ENCODE results near the gene KNL1. TPM values are rescaled to one million over a fixed set of nuclear protein-coding genes. Genes with fewer than 3 reads are reported as not detected.
"Not testable (repeated sequence)": the region's sequence is repeated elsewhere in the genome, so short reads cannot be mapped to it uniquely, and the experiment has no call there.

The KNL1 gene
- total RNA-seq, 1 donor from 2014 or later, result 43.4 TPM

- intact Hi-C loops (cut with micrococcal nuclease), result no loop called here
Observed at GRCh38 chr15:40578892-40579291, 15.2 kb upstream of the KNL1 start.

DNA sequence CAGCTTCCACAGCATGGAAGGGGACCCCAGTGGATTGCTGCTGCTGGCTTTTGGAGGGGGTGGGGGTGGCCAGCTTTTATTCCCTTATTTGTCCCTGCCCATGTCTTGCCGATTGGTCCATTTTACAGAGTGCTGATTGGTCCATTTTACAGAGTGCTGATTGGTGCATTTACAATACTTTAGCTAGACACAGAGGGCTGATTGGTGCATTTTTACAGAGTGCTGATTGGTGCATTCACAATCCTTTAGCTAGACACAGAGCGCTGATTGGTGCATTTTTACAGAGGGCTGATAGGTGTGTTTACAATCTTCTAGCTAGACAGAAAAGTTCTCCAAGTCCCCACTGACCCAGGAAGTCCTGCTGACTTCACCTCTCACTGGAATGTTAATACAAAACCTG, 12.3 kb upstream of the KNL1 start:
- intact Hi-C loops (cut with micrococcal nuclease), result not testable (repeated sequence)

DNA sequence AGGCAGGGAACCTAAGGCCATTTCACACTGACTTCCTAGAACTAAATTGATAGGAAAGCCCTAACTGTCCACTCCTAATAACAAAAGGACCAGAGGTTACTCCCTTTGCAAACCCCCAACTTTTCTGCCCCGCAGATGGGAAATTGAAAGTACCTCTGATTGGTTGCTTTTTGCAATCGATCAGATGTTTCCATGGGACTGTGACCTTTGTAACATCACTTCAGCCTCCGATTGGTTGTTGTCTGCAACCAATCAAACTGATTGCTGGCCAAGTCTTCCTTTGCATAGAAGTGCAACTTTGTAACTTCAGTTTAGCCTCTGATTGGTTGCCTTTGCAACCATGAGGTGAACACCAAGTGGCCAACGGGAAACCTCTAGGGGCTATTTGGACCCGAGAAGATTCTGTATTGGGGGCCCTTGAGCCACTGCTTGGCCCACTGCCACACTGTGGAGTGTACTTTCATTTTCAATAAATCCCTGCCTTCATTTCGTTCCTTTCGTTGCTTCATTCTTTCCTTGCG, 11.3 kb upstream of the KNL1 start:
- intact Hi-C loops (cut with micrococcal nuclease), result no loop called here

DNA sequence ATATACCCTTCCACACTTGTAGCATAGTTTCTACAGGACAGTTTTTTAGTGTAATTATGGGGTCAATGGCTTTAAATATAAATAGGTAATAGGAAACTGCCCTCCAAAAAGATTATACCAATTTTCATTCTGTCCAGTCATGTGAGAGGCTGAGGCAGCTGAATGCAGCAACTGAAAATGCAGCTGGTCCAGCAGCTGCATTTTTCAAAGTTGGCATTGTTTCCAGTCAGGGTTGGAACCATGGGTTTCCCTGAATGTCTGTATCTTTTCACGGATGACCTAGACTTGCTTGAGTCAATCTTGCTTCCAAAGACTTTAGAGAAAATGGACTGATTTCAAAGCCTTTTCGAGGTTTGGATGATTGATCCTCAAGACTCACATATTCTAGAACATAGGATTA, 9.9 kb upstream of the KNL1 start:
- intact Hi-C loops (cut with micrococcal nuclease), result no loop called here

DNA sequence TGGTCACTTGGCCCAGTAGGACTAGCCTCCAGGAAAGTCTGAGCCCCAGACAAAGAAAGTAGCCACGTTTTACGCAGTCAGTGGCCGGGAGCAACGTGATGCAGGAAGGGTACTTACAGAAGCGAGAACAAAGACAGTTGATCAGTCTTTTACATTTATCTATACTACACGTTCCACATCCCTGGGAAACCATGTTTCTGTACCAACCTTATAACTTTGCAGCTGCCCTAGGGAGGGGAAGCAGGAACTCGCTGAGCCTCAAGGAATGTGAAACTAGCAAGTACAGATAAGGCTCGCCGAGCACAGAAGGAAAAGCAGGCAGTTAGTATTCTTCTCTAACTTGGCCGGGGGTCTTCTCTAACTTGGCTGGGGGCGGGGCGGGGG, 3.4 kb upstream of the KNL1 start:
- intact Hi-C loops (cut with micrococcal nuclease), result loop anchor here (5.0 to 10.0 kb wide), 2 partner anchors 87 to 304 kb away; partner anchors contain the start of gene VPS18

GRCh38 chr15:40591389-40591788, 2.7 kb upstream of the KNL1 start:
- intact Hi-C loops (cut with micrococcal nuclease), result loop anchor here (5.0 to 10.0 kb wide), 2 partner anchors 86 to 303 kb away; partner anchors contain the start of gene VPS18

DNA sequence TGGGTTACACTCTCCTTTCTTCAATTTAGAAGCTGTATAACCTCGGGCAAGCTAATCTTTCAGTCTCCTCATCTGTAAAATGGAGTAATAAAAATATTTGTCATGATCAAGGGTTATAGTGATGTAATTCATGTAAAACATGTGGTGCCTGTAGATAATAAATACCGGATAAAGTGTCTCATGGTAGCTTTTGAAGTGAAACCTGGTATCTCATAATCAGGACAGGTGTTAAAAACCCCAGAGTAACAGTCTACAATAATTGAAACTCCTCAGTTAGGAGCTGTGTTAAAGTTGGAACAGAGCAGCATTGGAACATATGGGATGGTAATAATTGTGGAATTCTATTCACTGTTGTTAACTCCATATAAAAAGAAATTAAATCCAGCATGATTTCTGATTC, 884 bp upstream of the KNL1 start:
- intact Hi-C loops (cut with micrococcal nuclease), result loop anchor here (5.0 to 10.0 kb wide), 2 partner anchors 84 to 302 kb away; partner anchors contain the start of gene VPS18

DNA sequence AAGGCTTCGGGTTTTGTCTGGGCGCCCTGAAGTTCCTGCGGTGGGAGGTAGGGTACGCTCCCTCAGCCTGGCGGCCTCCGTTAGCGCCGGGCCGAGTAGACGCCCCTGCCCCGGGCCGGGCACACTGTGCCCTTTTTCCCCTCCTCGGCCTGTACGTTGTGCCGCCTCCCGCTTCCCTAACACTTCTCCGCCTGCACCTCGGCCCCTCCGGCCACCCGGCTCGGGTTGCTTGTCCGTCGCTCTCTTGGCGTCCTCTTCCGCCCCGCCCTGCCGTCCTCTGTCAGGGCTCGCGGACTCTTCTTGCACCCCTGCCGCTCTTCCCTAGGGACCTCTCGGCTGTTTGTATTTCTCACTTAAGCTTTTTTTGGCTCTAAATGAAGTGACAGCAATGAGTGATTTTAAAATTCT, 384 bp downstream of the KNL1 start:
- intact Hi-C loops (cut with micrococcal nuclease), result loop anchor here (1.0 to 10.0 kb wide), 9 partner anchors 25 to 520 kb away; partner anchors contain the start of genes CCDC32, DNAJC17, KNSTRN and RMDN3

DNA sequence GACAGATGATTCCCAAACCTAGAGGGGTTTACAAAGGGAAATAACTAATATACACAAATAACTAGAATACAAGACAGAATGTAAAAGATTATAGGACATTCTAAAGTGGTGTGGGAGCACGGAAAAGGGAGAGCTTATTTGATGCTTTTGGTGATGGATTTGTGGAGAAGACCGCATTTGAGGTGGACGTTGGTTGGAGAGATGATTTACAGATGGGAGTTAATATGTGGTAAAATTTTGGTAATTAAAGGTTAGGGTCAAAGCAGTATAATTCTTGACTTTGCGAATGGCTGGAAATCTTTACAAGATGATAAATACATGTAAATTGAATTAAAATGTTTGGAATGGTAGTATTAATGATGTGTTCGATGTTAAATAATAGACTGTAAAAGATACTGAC, 1.2 kb downstream of the KNL1 start:
- intact Hi-C loops (cut with micrococcal nuclease), result loop anchor here (2.0 to 10.0 kb wide), 3 partner anchors 160 to 520 kb away; partner anchors contain the start of genes RMDN3 and VPS18

- intact Hi-C loops (cut with micrococcal nuclease), result loop anchor here (2.0 to 10.0 kb wide), 3 partner anchors 159 to 519 kb away; partner anchors contain the start of genes RMDN3 and VPS18
Observed at GRCh38 chr15:40595773-40596172, 1.7 kb downstream of the KNL1 start.

DNA sequence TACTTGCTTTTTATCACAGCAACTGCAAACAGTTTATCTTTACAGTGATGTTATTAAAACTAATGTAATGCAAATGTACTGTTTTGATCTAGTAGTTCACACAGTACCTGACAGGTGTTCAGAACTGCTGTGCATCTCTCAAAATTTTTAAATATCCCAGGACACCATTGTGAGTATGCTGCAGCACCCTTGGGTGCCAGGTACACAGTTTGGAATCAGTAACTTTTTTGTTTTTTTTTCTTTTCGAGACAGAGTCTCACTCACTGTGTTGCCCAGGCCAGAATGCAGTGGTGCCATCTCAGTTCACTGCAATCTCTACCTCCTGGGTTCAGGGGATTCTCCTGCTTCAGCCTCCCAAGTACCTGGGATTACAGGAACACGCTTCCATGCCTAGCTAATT, 3.0 kb downstream of the KNL1 start:
- intact Hi-C loops (cut with micrococcal nuclease), result loop anchor here (10.0 kb wide), 1 partner anchor 298 kb away; the partner anchor contains the start of gene VPS18

- intact Hi-C loops (cut with micrococcal nuclease), result loop anchor here (10.0 kb wide), 1 partner anchor 297 kb away; the partner anchor contains the start of gene VPS18
Observed at GRCh38 chr15:40598126-40598525, 4.1 kb downstream of the KNL1 start.

DNA sequence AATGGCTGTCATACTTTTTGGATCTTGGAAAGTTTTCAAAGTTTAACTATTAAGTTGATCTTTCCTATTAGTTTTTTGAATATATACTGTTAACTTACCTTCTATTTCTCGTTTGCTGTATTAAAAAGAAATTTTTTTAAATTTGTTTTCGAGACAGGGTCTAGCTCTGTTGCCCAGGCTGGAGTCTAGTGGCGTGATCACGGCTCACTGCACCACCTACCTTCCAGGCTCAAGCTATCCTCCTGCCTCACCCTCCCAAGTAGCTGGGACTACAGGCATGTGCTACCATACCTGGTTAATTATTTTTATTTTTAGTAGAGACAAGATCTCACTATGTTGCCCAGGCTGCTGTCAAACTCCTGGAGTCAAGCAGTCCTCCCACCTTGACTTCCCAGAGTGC, 4.6 kb downstream of the KNL1 start:
- intact Hi-C loops (cut with micrococcal nuclease), result loop anchor here (10.0 kb wide), 1 partner anchor 296 kb away; the partner anchor contains the start of gene VPS18

DNA sequence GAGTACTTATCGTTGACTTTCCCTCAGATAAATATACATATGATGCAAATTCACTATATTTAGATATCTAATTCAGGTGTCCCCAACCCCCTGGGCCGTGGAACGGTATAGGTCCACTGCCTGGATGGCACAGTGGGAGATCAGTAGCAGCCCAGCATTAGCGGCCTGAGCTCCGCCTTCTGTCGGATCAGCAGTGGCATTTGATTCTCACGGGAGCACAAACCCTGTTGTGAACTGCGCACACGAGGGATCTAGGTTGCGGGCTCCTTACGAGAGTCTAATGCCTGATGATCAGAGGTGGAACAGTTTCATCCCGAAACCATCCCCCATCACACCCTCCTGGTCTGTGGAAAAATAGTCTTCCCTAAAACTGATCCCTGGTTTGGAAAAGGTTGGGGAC, 6.9 kb downstream of the KNL1 start:
- intact Hi-C loops (cut with micrococcal nuclease), result no loop called here

DNA sequence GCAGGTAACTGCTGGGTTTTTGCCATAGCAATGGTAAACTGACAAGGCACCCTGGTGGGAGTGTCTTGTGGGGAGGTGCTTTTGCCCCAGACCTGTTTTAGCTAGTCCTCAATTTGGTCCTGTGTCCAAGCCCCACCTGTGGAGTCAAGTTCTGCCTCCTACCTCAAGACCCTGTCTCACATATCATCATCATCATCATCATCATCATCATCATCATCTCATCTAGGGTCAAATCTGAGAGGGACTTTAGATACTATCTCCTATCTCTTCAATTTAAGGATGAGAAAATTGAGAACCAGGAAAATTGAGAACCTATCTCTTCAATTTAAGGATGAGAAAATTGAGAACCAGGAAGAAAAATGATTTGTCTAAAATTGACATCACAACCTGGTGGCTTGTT, 9.9 kb downstream of the KNL1 start:
- intact Hi-C loops (cut with micrococcal nuclease), result no loop called here

GRCh38 chr15:40613080-40613479, 19.0 kb downstream of the KNL1 start:
- intact Hi-C loops (cut with micrococcal nuclease), result no loop called here

DNA sequence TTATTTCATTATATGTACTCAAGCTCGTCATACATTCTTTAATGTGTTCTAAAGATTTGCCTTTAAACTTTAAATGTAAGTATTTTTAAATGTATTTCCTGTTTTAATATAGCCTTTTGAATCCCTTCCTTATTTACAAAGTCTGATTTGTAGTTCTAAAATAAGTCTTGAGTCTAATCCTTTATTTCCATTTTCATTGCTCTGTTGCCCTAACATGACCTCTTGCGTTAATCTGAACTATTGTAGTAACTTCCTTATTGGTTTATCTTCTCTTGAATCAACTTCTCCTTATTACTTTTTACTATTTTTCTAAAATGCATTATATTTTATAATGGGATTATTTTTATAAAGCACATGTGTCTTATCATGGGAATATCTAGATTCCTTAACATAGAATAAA, 24.0 kb downstream of the KNL1 start:
- intact Hi-C loops (cut with micrococcal nuclease), result no loop called here

DNA sequence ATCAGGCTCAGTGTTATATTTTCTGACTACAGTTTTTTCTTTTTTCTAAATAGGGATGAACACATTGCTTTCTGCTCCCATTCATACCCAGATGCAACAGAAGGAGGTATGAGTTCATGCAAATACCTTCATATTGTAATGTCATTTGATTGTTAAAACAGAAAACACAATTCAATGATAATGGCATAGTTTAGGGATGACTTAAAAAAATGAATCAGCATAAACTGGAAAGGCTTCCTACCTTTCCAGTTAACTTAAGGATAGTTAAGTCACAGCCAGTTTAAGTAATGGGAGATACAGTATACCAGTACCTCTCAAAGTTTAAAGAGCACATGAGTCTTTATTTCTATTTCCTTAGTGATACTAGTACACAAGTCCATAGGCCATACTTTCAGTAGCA, 24.9 kb downstream of the KNL1 start:
- intact Hi-C loops (cut with micrococcal nuclease), result no loop called here

GRCh38 chr15:40623361-40623760, 29.3 kb downstream of the KNL1 start:
- intact Hi-C loops (cut with micrococcal nuclease), result no loop called here

DNA sequence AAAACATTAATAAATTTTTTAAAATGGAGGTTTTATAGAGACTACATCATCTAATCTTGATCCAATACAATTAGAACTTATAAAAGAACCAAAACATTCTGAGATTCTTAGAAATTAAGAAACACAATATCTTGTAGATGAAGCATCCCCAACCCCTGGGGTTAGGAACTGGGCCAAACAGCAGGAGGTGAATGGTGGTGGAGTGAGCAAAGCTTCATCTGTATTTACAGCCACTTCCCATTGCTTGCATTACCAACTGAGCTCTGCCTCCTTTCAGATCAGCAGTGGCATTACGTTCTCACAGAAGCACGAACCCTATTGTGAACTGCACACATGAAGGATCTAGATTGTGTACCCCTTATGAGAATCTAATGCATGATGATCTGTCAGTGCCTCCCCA, 36.3 kb downstream of the KNL1 start:
- intact Hi-C loops (cut with micrococcal nuclease), result no loop called here

DNA sequence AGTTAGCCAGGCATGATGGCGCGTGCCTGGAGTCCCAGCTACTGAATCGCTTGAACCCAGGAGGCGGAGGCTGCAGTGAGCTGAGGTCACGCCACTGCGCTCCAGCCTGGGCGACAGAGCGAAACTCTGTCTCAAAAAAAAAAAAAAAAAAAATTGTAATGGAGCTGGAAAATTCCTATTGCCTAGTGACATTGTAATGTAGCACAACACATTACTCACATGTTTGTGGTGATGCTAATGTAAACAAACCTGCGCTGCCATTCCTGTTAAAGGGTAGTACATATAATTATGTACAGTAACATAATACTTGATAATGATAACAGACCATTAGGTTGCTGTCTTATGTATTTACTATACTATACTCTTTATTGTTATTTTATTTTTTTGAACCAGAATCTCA, 39.1 kb downstream of the KNL1 start:
- intact Hi-C loops (cut with micrococcal nuclease), result no loop called here

DNA sequence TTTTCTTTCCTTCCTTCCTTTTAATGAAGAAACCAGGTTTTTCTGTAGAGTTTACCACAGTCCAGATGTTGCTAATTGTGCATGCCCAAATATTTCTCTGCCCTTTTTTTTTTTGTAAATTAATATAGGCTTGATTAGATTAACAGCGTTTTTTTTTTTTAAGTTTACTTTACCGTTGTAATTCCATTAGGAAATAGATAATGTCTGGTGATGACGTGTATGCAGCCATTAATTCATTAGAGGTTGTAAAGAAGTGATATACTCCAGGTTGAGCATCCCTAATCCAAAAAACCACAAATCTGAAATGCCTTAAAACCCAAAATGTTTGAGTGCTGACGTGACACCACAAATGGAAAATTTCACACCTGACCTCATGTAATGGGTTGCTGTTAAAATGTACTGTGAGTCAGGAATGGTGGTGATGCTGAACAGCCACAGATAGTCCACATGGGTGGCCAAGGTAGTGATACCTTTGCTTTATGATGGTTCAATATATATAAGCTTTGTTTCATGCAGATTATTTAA, 43.2 kb downstream of the KNL1 start:
- intact Hi-C loops (cut with micrococcal nuclease), result no loop called here

GRCh38 chr15:40639677-40640076, 45.6 kb downstream of the KNL1 start:
- intact Hi-C loops (cut with micrococcal nuclease), result no loop called here
